VCaP (cell line): ENCODE measurements around the gene LCE1C.

ENCODE experiments used
- H3K27ac ChIP-seq: fragments of 450-650 bp; 2 replicates; pipeline ENCODE4 v1.5.1; 2017
- TF ChIP-seq, protein P1 (sequence below): fragments of 450-650 bp; conservative IDR thresholded peaks from 2 replicates; pipeline ENCODE4 v1.5.1; 2017; ENCODE audit warnings: mild to moderate bottlenecking, moderate library complexity

LCE1C gene, protein sequence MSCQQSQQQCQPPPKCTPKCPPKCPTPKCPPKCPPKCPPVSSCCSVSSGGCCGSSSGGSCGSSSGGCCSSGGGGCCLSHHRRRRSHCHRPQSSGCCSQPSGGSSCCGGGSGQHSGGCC

DNA sequence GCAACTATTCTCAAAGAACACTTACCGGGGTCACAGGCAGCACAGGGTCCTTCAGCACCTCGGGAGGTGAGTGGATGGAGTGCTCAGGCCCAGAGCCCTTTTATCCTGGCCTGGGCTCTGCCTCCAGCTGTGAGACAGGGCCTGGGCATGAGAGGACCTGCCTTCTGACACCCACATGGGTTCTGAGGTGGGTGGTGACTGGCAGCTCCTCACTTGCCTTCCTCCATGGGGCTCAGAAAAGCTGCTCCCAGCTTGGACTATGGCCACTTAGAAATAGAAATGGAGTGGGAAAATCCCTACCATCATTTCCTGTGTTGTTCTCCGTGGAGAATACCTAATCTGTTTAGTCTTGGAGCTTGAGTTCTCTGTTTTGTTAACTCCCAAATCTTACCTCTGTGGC lies at the start of gene LCE1C:
Gene LCE1C, minus strand, starts transcription at position 76 of the 400 bp plus-strand sequence. CDS start 1,173 bp downstream, outside the sequence.
- no peak within 1 kb of the TSS for H3K27ac ChIP-seq
- TF ChIP-seq, protein P1, sequence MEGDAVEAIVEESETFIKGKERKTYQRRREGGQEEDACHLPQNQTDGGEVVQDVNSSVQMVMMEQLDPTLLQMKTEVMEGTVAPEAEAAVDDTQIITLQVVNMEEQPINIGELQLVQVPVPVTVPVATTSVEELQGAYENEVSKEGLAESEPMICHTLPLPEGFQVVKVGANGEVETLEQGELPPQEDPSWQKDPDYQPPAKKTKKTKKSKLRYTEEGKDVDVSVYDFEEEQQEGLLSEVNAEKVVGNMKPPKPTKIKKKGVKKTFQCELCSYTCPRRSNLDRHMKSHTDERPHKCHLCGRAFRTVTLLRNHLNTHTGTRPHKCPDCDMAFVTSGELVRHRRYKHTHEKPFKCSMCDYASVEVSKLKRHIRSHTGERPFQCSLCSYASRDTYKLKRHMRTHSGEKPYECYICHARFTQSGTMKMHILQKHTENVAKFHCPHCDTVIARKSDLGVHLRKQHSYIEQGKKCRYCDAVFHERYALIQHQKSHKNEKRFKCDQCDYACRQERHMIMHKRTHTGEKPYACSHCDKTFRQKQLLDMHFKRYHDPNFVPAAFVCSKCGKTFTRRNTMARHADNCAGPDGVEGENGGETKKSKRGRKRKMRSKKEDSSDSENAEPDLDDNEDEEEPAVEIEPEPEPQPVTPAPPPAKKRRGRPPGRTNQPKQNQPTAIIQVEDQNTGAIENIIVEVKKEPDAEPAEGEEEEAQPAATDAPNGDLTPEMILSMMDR, result no peak

GRCh38 chr1:152855661-152856060 lies 49.2 kb upstream of the LCE1C start:
- H3K27ac ChIP-seq, result no peak overlapping the region
- TF ChIP-seq, protein P1, result no peak

DNA sequence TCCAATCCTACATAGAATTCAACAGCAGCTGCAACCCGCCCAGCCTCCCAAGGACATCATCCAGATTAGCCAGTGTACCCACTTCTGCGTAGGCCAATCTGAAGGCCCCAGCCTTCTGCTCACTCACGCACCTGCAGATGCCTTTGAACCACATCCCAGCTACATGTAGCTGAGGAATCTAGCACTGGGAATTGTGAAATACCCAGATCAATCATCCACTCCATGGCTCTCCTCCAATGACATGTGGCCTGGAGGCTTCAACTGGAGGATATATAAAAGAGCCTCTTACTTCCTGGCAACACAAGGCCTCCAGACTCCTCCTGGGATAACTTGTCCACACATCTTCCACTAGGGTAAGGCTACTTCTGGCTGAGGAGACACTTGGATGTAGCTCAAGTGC lies 36.1 kb upstream of the LCE1C start, which contains the start of gene LCE6A:
Gene LCE6A, plus strand, starts transcription at position 301 of the 400 bp plus-strand sequence. CDS start 665 bp downstream, outside the sequence.
- TF ChIP-seq, protein P1, result no peak
- H3K27ac ChIP-seq, result no peak within 1 kb of the TSS

- TF ChIP-seq, protein P1, result no peak
- no peak overlapping the region for H3K27ac ChIP-seq
Observed at GRCh38 chr1:152836870-152837269, 30.4 kb upstream of the LCE1C start.

DNA sequence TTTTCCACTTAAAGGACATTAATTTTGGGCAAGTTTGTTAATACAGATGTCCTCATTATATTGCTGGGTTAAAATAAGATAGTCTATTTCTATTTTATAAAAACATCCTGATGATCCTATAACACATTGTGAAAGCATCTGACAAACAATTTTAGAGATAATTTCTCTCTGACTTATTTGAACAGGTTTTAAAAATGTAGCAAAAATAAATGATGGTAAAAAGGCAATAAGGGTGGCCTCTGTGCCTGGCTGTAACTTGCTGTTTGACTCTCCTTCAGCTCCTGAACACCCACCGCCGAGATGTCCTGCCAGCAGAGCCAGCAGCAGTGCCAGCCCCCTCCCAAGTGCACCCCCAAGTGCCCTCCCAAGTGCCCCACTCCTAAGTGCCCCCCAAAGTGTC lies 20.7 kb upstream of the LCE1C start, which contains the start of gene LCE1A:
Gene LCE1A, plus strand, starts transcription at position 301 of the 400 bp plus-strand sequence. Its CDS starts 0 bp downstream, at position 301.
- no peak within 1 kb of the TSS for H3K27ac ChIP-seq
- TF ChIP-seq, protein P1, result no peak

DNA sequence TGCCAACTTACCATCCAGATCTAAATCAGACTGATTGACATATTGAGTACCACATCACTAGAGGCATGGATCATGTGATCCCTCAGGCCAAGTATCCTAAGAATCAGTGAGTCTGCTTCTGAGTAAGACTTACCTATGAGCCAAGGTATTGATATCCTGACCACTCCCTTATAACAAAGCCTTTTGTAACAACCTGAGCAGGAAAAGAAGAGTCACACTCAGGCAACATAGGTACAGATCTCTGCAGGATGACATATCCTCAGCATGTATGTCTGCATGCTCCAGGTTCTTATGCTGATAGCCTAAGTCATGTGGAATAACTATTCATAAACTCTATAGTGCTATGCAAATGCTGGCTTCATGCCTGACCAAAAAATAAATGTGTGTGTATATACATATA lies 18.5 kb upstream of the LCE1C start:
- no peak overlapping the region for H3K27ac ChIP-seq
- TF ChIP-seq, protein P1, result no peak

- TF ChIP-seq, protein P1, result 0 out of 2 replicates have a peak, but pooled peaks have one; percentile 14
- H3K27ac ChIP-seq, result no peak overlapping the region
Observed at GRCh38 chr1:152823294-152823693, 16.8 kb upstream of the LCE1C start.
